ENCODE measurements around the gene WASF3. TPM values are rescaled to one million over a fixed set of nuclear protein-coding genes. Genes with fewer than 3 reads are reported as not detected.
"Not testable (repeated sequence)": the region's sequence is repeated elsewhere in the genome, so short reads cannot be mapped to it uniquely, and the experiment has no call there.

The WASF3 gene
- polyA plus RNA-seq, 2 donors: 1.4 to 1.5 TPM

- not testable (repeated sequence) for H3K27me3 ChIP-seq (ENCODE audit: control insufficient read depth in 1 of 2, insufficient read depth in 2 of 2, low read length in 2 of 2); H3K36me3 ChIP-seq (ENCODE audit: control insufficient read depth in 2 of 2, insufficient read depth in 2 of 2, low read length in 1 of 2); H3K4me3 ChIP-seq (ENCODE audit: low read depth in 1 of 2, low read length in 2 of 2); H3K9me3 ChIP-seq (ENCODE audit: control insufficient read depth in 2 of 2, insufficient read depth in 1 of 2, low read depth in 1 of 2, low read length in 1 of 2); H3K4me1 ChIP-seq (ENCODE audit: control insufficient read depth in 2 of 2, insufficient read depth in 2 of 2, low read length in 1 of 2); H3K27ac ChIP-seq (ENCODE audit: low read depth in 2 of 2, low read length in 1 of 2)
- 93 to 94% methylated on average over 6 to 16 of the region's 31 CpGs for WGBS, 2 donors
Measured at GRCh38 chr13:26723620-26724019, 166.1 kb downstream of the WASF3 start.

DNA sequence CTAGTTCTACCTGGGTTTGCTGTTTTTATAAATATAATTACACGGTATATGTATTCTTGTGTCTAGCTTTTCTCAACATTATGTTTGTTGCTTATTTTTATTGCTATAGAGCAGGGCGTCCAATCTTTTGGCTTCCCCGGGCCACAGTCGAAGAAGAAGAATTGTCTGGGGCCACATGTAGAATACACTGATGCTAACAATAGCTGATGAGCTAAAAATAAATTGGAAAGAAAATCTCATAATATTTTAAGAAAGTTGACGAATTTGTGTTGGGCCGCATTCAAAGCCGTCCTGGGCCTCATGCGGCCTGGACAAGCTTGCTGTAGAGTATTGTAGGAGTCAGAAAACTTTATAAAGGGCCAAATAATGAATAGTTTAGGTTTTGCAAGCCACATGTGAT lies 169.2 kb downstream of the WASF3 start:
- no peaks in the 10 kb centered on the region for H3K4me1 ChIP-seq (ENCODE audit: control insufficient read depth in 2 of 2, insufficient read depth in 2 of 2, low read length in 1 of 2)
- H3K4me3 ChIP-seq (ENCODE audit: low read depth in 1 of 2, low read length in 2 of 2): no peak overlapping the region
- H3K27me3 ChIP-seq (ENCODE audit: control insufficient read depth in 1 of 2, insufficient read depth in 2 of 2, low read length in 2 of 2): no peaks in the 10 kb centered on the region
- H3K36me3 ChIP-seq (ENCODE audit: control insufficient read depth in 2 of 2, insufficient read depth in 2 of 2, low read length in 1 of 2): no peaks in the 10 kb centered on the region
- H3K9me3 ChIP-seq (ENCODE audit: control insufficient read depth in 2 of 2, insufficient read depth in 1 of 2, low read depth in 1 of 2, low read length in 1 of 2): no peaks in the 10 kb centered on the region
- H3K27ac ChIP-seq (ENCODE audit: low read depth in 2 of 2, low read length in 1 of 2): no peak overlapping the region
- WGBS, 2 donors: 82 to 84% methylated on average over 8 of the region's 8 CpGs

DNA sequence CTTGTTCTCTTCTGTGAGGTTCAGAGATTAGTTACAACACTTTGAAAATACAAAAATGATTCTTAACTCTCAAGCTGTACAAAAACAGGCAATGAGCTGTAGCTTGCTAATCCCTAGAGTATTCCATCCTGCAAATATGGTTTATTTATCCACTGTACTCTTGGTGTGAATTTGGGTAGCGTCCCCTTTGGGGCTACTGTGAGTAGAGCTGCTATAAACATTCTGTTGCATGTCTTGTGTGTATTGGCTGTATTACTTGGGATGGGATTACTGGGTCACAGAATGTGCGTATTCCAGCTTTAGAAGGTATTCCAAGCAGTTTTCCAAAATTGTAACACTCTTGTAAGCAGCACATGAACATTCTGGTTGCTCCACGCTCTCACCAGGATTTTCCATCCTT lies 169.6 kb downstream of the WASF3 start:
- H3K36me3 ChIP-seq (ENCODE audit: control insufficient read depth in 2 of 2, insufficient read depth in 2 of 2, low read length in 1 of 2): no peaks in the 10 kb centered on the region
- H3K4me3 ChIP-seq (ENCODE audit: low read depth in 1 of 2, low read length in 2 of 2): no peak overlapping the region
- H3K27ac ChIP-seq (ENCODE audit: low read depth in 2 of 2, low read length in 1 of 2): no peak overlapping the region
- no peaks in the 10 kb centered on the region for H3K4me1 ChIP-seq (ENCODE audit: control insufficient read depth in 2 of 2, insufficient read depth in 2 of 2, low read length in 1 of 2)
- WGBS, 2 donors: 72 to 73% methylated on average over 3 of the region's 3 CpGs
- no peaks in the 10 kb centered on the region for H3K9me3 ChIP-seq (ENCODE audit: control insufficient read depth in 2 of 2, insufficient read depth in 1 of 2, low read depth in 1 of 2, low read length in 1 of 2)
- H3K27me3 ChIP-seq (ENCODE audit: control insufficient read depth in 1 of 2, insufficient read depth in 2 of 2, low read length in 2 of 2): no peaks in the 10 kb centered on the region

DNA sequence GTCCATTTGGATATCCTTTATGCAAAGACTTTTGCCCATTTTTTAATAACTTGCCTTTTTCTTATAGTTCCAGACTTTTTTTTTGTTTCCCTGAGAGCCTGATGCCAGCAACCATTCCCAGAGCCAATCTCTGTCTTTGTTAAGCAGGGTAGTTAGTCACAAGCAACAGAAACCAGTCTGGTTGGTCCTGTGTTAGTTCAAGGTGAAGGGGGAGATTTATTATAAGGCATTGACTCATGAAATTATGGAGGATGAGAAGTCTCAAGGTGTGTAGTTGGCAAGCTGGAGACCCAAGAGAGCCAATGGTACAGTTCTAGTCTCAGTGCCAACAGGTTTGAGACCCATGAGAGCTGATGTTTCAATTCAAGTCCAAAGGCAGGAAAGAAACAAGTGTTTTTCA lies 170.2 kb downstream of the WASF3 start:
- no peaks in the 10 kb centered on the region for H3K27me3 ChIP-seq (ENCODE audit: control insufficient read depth in 1 of 2, insufficient read depth in 2 of 2, low read length in 2 of 2)
- no peaks in the 10 kb centered on the region for H3K4me1 ChIP-seq (ENCODE audit: control insufficient read depth in 2 of 2, insufficient read depth in 2 of 2, low read length in 1 of 2)
- no peaks in the 10 kb centered on the region for H3K9me3 ChIP-seq (ENCODE audit: control insufficient read depth in 2 of 2, insufficient read depth in 1 of 2, low read depth in 1 of 2, low read length in 1 of 2)

DNA sequence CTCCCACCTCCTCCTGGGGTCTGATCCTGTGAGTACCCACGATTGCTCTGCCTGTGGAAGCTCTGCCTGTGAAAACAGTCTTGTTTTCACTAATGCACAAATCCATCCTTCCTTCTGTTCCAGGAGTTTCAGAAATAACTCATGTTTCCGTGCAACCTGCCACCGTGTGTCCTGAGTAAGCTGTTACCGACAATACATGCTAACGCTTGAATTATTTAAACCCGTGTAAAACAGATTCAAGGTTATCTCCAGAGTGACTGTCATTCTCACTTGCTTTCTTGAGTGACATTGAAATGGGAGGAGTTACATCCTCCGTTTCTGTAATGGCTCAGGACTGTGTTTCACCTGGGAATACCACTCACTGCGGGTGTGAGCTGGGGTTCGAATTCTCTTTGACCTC lies 178.2 kb downstream of the WASF3 start:
- no peaks in the 10 kb centered on the region for H3K27me3 ChIP-seq (ENCODE audit: control insufficient read depth in 1 of 2, insufficient read depth in 2 of 2, low read length in 2 of 2)
- H3K36me3 ChIP-seq (ENCODE audit: control insufficient read depth in 2 of 2, insufficient read depth in 2 of 2, low read length in 1 of 2): no peaks in the 10 kb centered on the region

More for the DNA sequence above, 170.2 kb downstream of the WASF3 start:
- Histone ChIP-seq H3K4me3 (ENCODE audit: low read depth in 1 of 2, low read length in 2 of 2) (no peak overlapping the region), H3K27ac (ENCODE audit: low read depth in 2 of 2, low read length in 1 of 2) (no peak overlapping the region), H3K36me3 (ENCODE audit: control insufficient read depth in 2 of 2, insufficient read depth in 2 of 2, low read length in 1 of 2) (no peaks in the 10 kb centered on the region)

More for the DNA sequence above, 178.2 kb downstream of the WASF3 start:
- 76 to 82% methylated on average over 9 of the region's 9 CpGs for WGBS, 2 donors
- no peak overlapping the region for H3K4me3 ChIP-seq (ENCODE audit: low read depth in 1 of 2, low read length in 2 of 2)
- peaks cover 2 to 3% of the 10 kb centered on the region in 2 donors for H3K9me3 ChIP-seq (ENCODE audit: control insufficient read depth in 2 of 2, insufficient read depth in 1 of 2, low read depth in 1 of 2, low read length in 1 of 2)
- no peaks in the 10 kb centered on the region for H3K4me1 ChIP-seq (ENCODE audit: control insufficient read depth in 2 of 2, insufficient read depth in 2 of 2, low read length in 1 of 2)
- H3K27ac ChIP-seq (ENCODE audit: low read depth in 2 of 2, low read length in 1 of 2): no peak overlapping the region

Other genes with a start within 250 kb of the WASF3 start
- gene GPR12, start 203.1 kb downstream of the WASF3 start, polyA plus RNA-seq: under 1 TPM; 0.01 to 0.04 TPM

Measured in esophagus (tissue), 2 donors.